ENCODE measurements around the gene AIFM1.

Gene AIFM1

GRCh38 chrX:130170752-130171445 is 5.3 kb upstream of the AIFM1 start:
- peak; percentile 23 to 28 for DNase-seq (ENCODE audit: low read depth in 2 of 2)

DNA sequence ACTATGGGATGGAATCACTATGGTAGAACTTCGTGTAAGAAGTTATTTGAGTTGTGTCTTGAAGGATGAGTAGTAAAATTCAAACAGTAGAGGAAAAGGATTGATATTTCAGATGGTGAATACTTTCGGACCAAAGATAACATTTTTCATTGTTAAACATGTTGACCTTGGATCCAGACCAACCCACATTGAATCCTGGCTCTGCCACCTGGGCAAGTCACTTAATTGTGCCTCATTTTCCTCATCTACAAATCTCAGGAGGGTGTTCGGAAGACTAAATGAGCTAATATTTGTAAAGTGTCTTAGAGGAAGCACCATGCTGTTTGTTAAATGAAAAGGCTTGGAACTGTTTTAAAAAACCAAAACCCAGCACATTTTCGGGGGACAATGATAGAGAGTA is 1.4 kb upstream of the AIFM1 start:
- DNase-seq (ENCODE audit: low read depth in 2 of 2), result no peak

DNA sequence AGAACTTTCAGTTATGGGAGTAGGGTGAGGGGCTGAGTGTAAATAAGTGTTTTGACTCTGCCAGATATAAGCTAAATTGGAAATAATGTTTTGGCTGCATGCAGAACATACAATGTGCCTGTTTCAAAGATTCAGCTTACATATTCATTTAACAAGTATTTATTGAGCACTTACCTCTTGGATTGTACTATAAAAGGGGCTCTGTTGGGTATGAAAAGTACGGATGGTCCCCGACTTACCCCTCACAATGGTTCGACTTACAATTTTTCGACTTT is 799 bp upstream of the AIFM1 start:
- no peak for DNase-seq (ENCODE audit: low read depth in 2 of 2)

DNA sequence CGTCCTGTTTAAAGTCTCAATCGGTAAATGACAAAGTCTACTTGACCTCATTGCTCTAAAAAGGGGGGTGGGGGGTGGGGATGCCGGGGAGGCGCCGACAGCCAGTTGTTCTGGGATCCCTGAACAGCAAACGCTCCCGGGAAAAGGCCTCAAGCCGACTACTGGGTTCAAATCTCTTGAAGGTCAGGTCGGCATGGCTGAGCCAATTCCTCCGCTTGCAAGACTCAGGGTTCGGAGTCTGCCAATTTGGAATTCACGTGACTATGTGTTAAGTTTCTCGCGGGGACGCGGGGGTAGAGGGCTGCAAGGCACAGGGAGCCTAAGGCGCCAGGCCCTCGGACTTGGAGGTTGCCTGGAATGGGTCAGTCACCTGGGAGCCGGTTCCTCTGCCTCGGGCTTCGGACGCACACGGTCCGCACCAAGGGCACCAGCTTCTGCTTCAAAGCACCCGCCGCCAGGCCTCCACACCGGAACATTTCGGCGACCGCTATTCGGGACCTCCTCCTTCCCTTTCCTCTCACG is 399 bp downstream of the AIFM1 start:
- DNase-seq (ENCODE audit: low read depth in 2 of 2), result no peak

DNA sequence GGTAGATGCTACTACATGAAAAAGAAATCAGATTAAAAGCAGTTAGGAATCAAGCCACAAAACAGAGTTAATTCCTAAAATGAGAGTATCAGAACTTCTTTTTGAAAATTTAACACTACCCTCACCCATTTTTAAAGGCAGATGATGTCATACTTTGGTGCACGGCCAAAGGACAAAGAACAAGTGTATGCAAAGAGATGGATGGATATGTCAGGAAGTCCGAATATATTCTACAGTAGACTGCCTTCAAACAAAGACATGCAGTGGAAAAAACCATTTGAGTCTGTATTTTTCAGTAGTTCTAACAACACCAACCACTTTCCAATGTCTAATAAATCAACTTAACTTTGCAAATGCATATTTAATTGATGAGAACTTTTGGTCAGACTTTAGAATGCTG is 2.2 kb downstream of the AIFM1 start:
- DNase-seq (ENCODE audit: low read depth in 2 of 2), result no peak

DNA sequence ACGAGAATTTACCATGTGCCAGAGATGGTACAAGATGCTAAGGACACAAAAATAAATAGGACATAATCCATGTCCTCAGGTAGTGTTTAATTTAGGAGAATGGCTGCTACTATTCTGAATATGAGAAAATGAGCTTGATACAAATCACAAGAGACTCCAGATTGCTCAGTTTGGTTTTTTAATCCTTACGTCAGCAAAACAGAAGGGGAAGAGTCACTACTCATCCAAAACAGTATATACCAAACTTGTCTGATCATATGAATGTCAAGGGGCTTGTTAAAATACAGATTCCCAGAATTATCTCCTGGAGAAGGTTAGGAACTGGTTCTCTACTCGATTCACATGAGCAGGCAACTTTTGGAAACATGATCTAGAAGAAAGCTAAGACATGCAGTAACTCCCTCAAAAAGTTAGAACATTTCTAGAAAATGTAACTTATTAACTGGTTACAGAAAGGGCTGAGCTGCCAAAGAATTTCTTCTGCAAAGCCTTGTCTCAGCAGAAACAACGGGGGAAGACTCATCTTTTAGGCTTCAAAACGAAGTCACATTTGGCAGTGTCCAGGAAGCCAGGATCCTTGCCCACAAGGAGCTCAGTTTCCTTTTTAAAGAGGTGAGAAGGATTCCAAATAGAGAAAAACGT is 3.4 kb downstream of the AIFM1 start:
- DNase-seq (ENCODE audit: low read depth in 2 of 2), result no peak

- no peak for DNase-seq (ENCODE audit: low read depth in 2 of 2)
Measured at GRCh38 chrX:130159776-130160175, 5.9 kb downstream of the AIFM1 start.

GRCh38 chrX:130158311-130158710 is 7.3 kb downstream of the AIFM1 start:
- DNase-seq (ENCODE audit: low read depth in 2 of 2), result no peak

- no peak for DNase-seq (ENCODE audit: low read depth in 2 of 2)
Measured at GRCh38 chrX:130155564-130155963, 10.1 kb downstream of the AIFM1 start.

DNA sequence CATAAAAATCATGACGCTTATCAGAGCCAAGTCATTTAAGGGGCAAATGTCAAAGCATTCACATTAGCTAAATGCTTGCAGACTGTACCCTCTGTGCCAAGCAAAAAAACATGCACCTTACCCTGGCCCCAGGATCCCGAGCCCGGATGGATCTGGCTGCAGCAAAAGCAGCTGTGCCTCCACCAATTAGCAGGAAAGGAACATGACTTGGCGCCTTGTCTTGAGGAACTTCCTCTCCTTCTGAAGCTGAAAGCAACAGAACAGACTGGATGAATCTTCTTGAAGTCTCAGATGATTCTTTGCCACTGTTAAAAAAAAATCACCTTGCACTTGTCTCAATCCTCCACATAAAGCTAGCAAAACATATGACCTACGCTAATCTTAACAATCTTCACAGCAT is 18.0 kb downstream of the AIFM1 start:
- no peak for DNase-seq (ENCODE audit: low read depth in 2 of 2)

DNA sequence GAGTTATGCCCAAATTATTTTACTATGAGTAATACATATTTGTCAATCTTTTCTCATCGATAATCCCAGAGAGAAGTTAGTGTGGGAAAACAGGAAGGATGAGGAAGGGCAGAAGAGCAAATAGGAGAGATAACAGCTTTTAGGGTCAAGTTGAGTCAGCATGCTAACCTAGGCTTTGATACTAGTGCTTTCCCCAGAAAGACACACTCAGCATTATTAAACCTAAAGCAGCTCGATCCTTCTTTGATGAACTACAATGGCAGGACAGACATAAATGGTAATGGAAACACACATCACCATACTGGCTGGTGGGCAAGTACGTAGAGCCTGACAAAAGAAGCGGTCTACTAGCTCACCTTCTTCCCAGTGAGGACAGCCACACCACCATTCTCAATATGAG is 20.5 kb downstream of the AIFM1 start:
- no peak for DNase-seq (ENCODE audit: low read depth in 2 of 2)

DNA sequence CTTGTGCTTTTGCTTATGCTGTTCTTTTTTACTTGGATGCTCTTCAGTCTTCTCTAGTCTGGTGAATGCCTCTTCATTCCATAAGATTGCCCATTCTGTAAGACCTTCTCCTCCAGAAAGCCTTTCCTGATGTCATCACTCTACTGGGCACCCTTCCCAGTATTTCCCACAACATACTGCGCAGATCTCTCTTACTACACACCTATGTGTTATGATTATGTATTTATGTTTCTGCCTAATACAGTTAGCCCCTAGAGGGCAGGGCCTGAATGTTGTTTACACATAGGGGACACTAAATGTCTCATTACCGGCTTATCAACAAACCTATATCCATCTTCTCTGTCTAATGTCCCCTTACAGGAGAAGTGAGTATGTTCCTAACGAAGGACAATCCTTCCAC is 21.1 kb downstream of the AIFM1 start:
- DNase-seq (ENCODE audit: low read depth in 2 of 2), result no peak

DNA sequence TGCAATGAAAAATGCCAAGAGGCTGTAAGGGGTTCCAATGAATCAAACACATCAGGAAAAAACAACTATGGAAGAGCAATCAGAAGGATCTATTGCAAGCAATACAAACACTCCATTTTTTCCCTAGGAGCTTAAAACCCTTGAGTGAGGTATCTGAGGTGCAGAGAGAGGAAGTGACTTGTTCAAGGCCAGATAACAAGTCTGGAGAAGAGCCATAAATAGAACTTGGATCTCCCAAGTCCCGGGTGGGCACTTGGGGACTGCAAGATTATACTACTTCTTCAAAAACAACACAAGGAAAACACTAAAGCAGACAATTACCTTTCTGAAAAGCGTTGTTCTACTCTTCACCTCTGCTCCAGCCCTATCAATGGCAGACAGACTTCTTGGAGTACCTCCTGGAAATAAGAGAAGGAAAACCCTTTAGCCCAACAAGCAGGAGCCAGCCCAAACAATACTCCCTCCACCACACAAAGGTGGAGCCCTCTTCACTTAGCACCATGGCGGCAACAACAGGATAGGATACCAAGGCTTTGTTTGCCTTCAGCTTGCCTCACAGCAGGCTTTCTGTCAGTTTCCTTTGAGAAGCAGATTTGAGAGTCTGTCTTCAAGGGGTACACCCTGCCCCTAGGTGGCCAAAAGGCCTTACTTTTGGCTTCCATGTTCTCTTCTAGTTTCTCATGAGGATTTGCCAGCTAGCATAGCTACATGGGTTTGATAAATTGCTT is 26.0 kb downstream of the AIFM1 start:
- no peak for DNase-seq (ENCODE audit: low read depth in 2 of 2)

- no peak for DNase-seq (ENCODE audit: low read depth in 2 of 2)
Measured at GRCh38 chrX:130136961-130137360, 28.7 kb downstream of the AIFM1 start.

GRCh38 chrX:130136496-130136895 is 29.1 kb downstream of the AIFM1 start:
- no peak for DNase-seq (ENCODE audit: low read depth in 2 of 2)

DNA sequence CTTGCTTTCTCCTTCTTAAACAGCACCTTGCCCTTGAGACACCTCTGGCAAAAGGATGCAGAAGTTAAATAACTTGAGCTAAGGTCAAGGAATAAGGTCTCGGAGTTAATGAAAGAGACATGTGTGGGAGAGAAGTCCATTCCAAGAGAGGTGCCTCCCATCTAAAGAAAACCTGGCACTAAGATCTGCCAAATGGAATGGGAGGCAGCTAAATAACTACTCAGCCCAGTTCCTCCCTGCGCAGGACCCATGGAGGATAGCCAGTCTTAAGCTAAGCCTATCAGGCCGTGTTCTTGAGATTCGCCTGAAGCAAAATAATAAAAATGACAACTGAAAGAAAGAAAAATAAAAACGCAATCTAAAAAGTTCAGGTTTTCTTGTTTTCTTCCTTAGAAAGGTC is 34.7 kb downstream of the AIFM1 start:
- DNase-seq (ENCODE audit: low read depth in 2 of 2), result no peak

DNA sequence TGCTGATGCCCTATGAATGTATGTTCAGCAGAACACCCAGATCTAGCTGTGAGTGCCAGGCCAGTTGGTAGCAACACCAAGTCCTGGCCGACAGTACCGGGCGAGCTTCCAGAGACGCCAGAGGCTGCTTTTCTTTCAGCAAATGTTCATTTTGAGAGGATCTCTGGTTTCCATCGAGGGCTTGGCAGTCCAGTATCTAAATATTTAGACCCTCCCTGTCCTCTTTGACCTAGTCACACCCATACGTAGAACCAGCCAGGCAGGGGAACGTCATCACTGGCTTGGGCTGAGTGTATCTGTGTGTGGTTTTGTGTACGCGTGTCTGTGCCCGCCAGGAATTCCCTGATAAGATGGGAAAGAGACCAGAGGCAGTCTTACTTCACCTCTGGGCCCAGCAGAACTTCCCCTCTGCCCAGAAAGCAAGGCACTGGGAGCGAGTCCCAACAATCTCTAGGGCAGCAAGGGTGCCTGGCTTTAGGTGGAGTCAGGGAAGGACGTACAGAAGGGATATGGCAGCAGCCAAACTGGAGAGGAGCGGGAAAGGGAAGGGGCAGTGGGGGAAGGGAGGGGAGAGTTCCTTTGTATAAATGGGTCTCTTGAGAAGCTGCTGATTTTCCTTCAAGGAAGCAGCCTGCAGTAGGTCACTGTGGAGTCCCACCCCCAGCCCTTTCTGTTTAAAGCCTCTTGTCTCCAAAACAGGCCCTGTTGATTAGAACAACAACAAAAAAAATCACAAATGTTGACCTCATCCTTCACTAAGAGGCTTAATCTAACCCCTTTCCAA is 40.4 kb downstream of the AIFM1 start:
- DNase-seq (ENCODE audit: low read depth in 2 of 2), result no peak

GRCh38 chrX:130124577-130124976 is 41.1 kb downstream of the AIFM1 start:
- DNase-seq (ENCODE audit: low read depth in 2 of 2), result no peak

GRCh38 chrX:130121505-130121800 is 44.2 kb downstream of the AIFM1 start:
- no peak for DNase-seq (ENCODE audit: low read depth in 2 of 2)

GRCh38 chrX:130120746-130121504 is 44.7 kb downstream of the AIFM1 start:
- DNase-seq (ENCODE audit: low read depth in 2 of 2), result peak in 1 of 2 donors; percentile 33

DNA sequence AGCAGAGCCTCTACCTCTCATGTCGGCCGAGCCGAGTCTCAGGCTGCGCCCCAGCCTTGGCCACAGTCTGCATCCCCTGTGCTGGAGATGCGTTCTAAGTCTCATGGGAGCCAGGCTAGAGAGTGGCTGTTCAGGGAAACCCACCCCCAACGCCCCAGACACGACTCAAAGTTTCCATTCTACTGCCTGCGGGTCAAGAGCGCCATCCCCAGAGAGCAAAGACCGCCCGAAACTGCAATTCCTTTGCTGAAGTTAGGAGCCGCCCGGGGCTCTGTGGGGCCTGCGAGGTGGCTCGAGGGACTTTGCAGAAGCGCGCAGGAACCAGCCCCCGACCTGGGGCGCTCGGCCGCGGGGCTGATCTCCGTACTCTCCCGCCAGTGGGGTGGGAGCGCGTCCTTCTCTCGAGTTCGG is 45.3 kb downstream of the AIFM1 start:
- no peak for DNase-seq (ENCODE audit: low read depth in 2 of 2)
